H9 (cell line): ENCODE measurements around the gene APRT. TPM values are rescaled to one million over a fixed set of nuclear protein-coding genes. Genes with fewer than 3 reads are reported as not detected.

Experiments
- DNase-seq: peaks from one replicate; pipeline ENCODE4 v3.0.0-alpha.2; 2017
- H2AFZ ChIP-seq: one replicate; pipeline ENCODE4 v1.6.1; 2013; ENCODE audit warnings: mild to moderate bottlenecking, low read length, control low read depth, moderate library complexity
- H2AK5ac ChIP-seq: 2 replicates; pipeline ENCODE4 v1.6.1; 2013; ENCODE audit warnings: low read length, control low read depth, mixed read lengths; ENCODE audit not compliant: insufficient read length
- H2BK120ac ChIP-seq: one replicate; pipeline ENCODE4 v1.6.1; 2013; ENCODE audit warnings: low read depth, mild to moderate bottlenecking, low read length, control low read depth, inconsistent platforms; ENCODE audit not compliant: poor library complexity, severe bottlenecking
- H2BK12ac ChIP-seq: 2 replicates; pipeline ENCODE4 v1.6.1; 2013; ENCODE audit warnings: low read length, control low read depth, mixed read lengths, low read depth; ENCODE audit not compliant: insufficient read length
- H2BK15ac ChIP-seq: 2 replicates; pipeline ENCODE4 v1.6.1; 2013; ENCODE audit warnings: low read depth, low read length, control low read depth
- H2BK20ac ChIP-seq: one replicate; pipeline ENCODE4 v1.6.1; 2013; ENCODE audit warnings: low read depth, mild to moderate bottlenecking, low read length, control low read depth, inconsistent platforms; ENCODE audit not compliant: poor library complexity, severe bottlenecking
- H2BK5ac ChIP-seq: 2 replicates; pipeline ENCODE4 v1.6.1; 2013; ENCODE audit warnings: low read length, control low read depth, mixed read lengths; ENCODE audit not compliant: insufficient read length
- H3K14ac ChIP-seq: 2 replicates; pipeline ENCODE4 v1.6.1; 2013; ENCODE audit warnings: low read length, control low read depth; ENCODE audit not compliant: insufficient read depth
- H3K18ac ChIP-seq: 2 replicates; pipeline ENCODE4 v1.6.1; 2013; ENCODE audit warnings: low read depth, mild to moderate bottlenecking, mixed read lengths, low read length, control low read depth; ENCODE audit not compliant: insufficient read length
- H3K23ac ChIP-seq: 2 replicates; pipeline ENCODE4 v1.6.1; 2013; ENCODE audit warnings: low read length, control low read depth, mixed read lengths, low read depth; ENCODE audit not compliant: insufficient read length
- H3K23me2 ChIP-seq: 2 replicates; pipeline ENCODE4 v1.6.1; 2013; ENCODE audit warnings: low read depth, mild to moderate bottlenecking, mixed read lengths, low read length, control low read depth; ENCODE audit not compliant: insufficient read length, poor library complexity, severe bottlenecking
- H3K27ac ChIP-seq: 2 replicates; pipeline ENCODE4 v1.5.1; 2013; ENCODE audit warnings: low read length, control low read depth, mixed read lengths, low read depth; ENCODE audit not compliant: insufficient read length
- H3K27me3 ChIP-seq: 2 replicates; pipeline ENCODE4 v1.6.1; 2013; ENCODE audit warnings: low read length, control low read depth, inconsistent platforms; ENCODE audit not compliant: insufficient read depth
- H3K4ac ChIP-seq: 2 replicates; pipeline ENCODE4 v1.6.1; 2013; ENCODE audit warnings: low read depth, mild to moderate bottlenecking, control low read depth, inconsistent platforms, low read length, moderate library complexity
- H3K4me1 ChIP-seq: 2 replicates; pipeline ENCODE4 v1.6.1; 2013; ENCODE audit warnings: low read length, control low read depth, inconsistent platforms; ENCODE audit not compliant: insufficient read depth
- H3K4me2 ChIP-seq: 2 replicates; pipeline ENCODE4 v1.6.1; 2013; ENCODE audit warnings: low read length, control low read depth, mixed read lengths; ENCODE audit not compliant: insufficient read length, insufficient read depth
- H3K56ac ChIP-seq: 2 replicates; pipeline ENCODE4 v1.6.1; 2013; ENCODE audit warnings: low read depth, mild to moderate bottlenecking, mixed read lengths, low read length, control low read depth; ENCODE audit not compliant: insufficient read length
- H3K79me1 ChIP-seq: 2 replicates; pipeline ENCODE4 v1.6.1; 2013; ENCODE audit warnings: low read depth, mild to moderate bottlenecking, moderate library complexity, low read length, control low read depth, inconsistent platforms; ENCODE audit not compliant: insufficient read depth, poor library complexity, severe bottlenecking
- H3K79me2 ChIP-seq: 2 replicates; pipeline ENCODE4 v1.6.1; 2013; ENCODE audit warnings: low read length, control low read depth, inconsistent platforms; ENCODE audit not compliant: insufficient read depth
- H3K9ac ChIP-seq: 2 replicates; pipeline ENCODE4 v1.6.1; 2013; ENCODE audit warnings: low read length, control low read depth, mixed read lengths; ENCODE audit not compliant: insufficient read length; ENCODE audit errors: extremely low read depth
- H3K9me3 ChIP-seq: one replicate; pipeline ENCODE4 v1.6.1; 2013; ENCODE audit warnings: low read depth, low read length, inconsistent platforms; ENCODE audit not compliant: control insufficient read depth
- H3T11ph ChIP-seq: one replicate; pipeline ENCODE4 v1.6.1; 2013; ENCODE audit warnings: mild to moderate bottlenecking, low read length, control low read depth, inconsistent platforms
- H4K20me1 ChIP-seq: one replicate; pipeline ENCODE4 v1.6.1; 2013; ENCODE audit not compliant: control insufficient read depth, insufficient read length, insufficient read depth
- H4K5ac ChIP-seq: 2 replicates; pipeline ENCODE4 v1.6.1; 2013; ENCODE audit warnings: low read depth, mild to moderate bottlenecking, mixed read lengths, low read length, control low read depth; ENCODE audit not compliant: insufficient read length
- H4K8ac ChIP-seq: replicated peaks from 2 replicates; pipeline ENCODE4 v1.6.1; 2013; ENCODE audit warnings: low read length, control low read depth, mixed read lengths, low read depth; ENCODE audit not compliant: insufficient read length
- H4K91ac ChIP-seq: 2 replicates; pipeline ENCODE4 v1.6.1; 2013; ENCODE audit warnings: low read depth, mild to moderate bottlenecking, moderate library complexity, mixed read lengths, low read length, control low read depth; ENCODE audit not compliant: insufficient read length
- H3K27ac Mint-ChIP-seq, 3 experiments: 2 replicates in 2 of 3; 3 replicates in 1 of 3; pipeline ENCODE4 v1.8.0; 2020 to 2021; ENCODE audit warnings: mixed read lengths in 3 of 3, mild to moderate bottlenecking in 1 of 3, moderate library complexity in 1 of 3
- H3K27me3 Mint-ChIP-seq: 2 replicates; pipeline ENCODE4 v1.8.0; 2021; ENCODE audit warnings: low read depth, mild to moderate bottlenecking, moderate library complexity, mixed read lengths
- H3K36me3 Mint-ChIP-seq, 3 experiments: 2 replicates in 2 of 3; 3 replicates in 1 of 3; pipeline ENCODE4 v1.8.0; 2020 to 2021; ENCODE audit warnings: low read depth in 3 of 3, mixed read lengths in 3 of 3; ENCODE audit not compliant: insufficient read depth in 1 of 3
- H3K4me1 Mint-ChIP-seq, 2 experiments: 2 replicates each; pipeline ENCODE4 v1.8.0; 2020; ENCODE audit warnings: mixed read lengths in 2 of 2
- H3K4me3 Mint-ChIP-seq, 2 experiments: 2 replicates in 1 of 2; 3 replicates in 1 of 2; pipeline ENCODE4 v1.8.0; 2020 to 2021; ENCODE audit warnings: mild to moderate bottlenecking in 2 of 2, mixed read lengths in 2 of 2, moderate library complexity in 1 of 2
- H3K9me3 Mint-ChIP-seq, 2 experiments: 2 replicates in 1 of 2; 3 replicates in 1 of 2; pipeline ENCODE4 v1.8.0; 2020; ENCODE audit warnings: mild to moderate bottlenecking in 2 of 2, mixed read lengths in 2 of 2, moderate library complexity in 1 of 2
- CTCF ChIP-seq: fragments of 200-600 bp; sonication (generic); conservative IDR thresholded peaks from 3 replicates; pipeline ENCODE4 v1.8.0; 2021; ENCODE audit warnings: antibody characterized with exemption, mild to moderate bottlenecking
- WGBS: extraction: QIAGEN DNeasy Blood & Tissue Kit; methylation state at CpG from one replicate; pipeline ENCODE4 v1.1.7; 2013; ENCODE audit warnings: missing lambda C conversion rate, low lambda C conversion rate, mixed read lengths; ENCODE audit not compliant: insufficient read length; ENCODE audit errors: extremely low coverage; 5-methylcytosine and 5-hydroxymethylcytosine counted together
- total RNA-seq: library from RNA; stranded (reverse); gene quantifications from 2 replicates; pipeline ENCODE4 v1.2.1, GENCODE V29; 2021

APRT gene
- total RNA-seq, 1 experiment from 2014 or later, result 246 TPM

GRCh38 chr16:88815227-88815626 is 3.5 kb upstream of the APRT start:
- no peaks in the 10 kb centered on the region for H3K79me1 ChIP-seq
- no peak overlapping the region for H3K4me3 Mint-ChIP-seq
- H2BK5ac ChIP-seq, result no peak overlapping the region
- H2BK120ac ChIP-seq, result no peak overlapping the region
- H2BK20ac ChIP-seq, result no peak overlapping the region
- no peaks in the 10 kb centered on the region for H3K9me3 ChIP-seq
- no peak overlapping the region; the same call in 1 of the 2 replicates for H3K14ac ChIP-seq
- no peak overlapping the region for H4K91ac ChIP-seq
- TF ChIP-seq CTCF, result no peak
- no peak overlapping the region for H3K4ac ChIP-seq
- H4K8ac ChIP-seq, result no peak overlapping the region
- peaks cover 4 to 7% of the 10 kb centered on the region in 2 experiments; a peak in 3 of 4 replicates for H3K4me1 Mint-ChIP-seq
- no peak overlapping the region for H3K56ac ChIP-seq
- DNase-seq, result no peak
- H3K79me2 ChIP-seq, result peaks cover 3% of the 10 kb centered on the region; the same call in 1 of the 2 replicates
- H4K5ac ChIP-seq, result no peak overlapping the region
- H3K27ac Mint-ChIP-seq, result no peak overlapping the region; a peak in 1 of 7 replicates
- H2AK5ac ChIP-seq, result no peak overlapping the region
- H3K23me2 ChIP-seq, result peaks cover 7% of the 10 kb centered on the region
- no peak overlapping the region for H3K9ac ChIP-seq
- no peak overlapping the region for H2BK12ac ChIP-seq
- no peak overlapping the region for H3T11ph ChIP-seq
- H3K9me3 Mint-ChIP-seq, result no peaks in the 10 kb centered on the region
- H3K27me3 Mint-ChIP-seq, result no peaks in the 10 kb centered on the region; the same call in 1 of the 2 replicates
- no peaks in the 10 kb centered on the region for H3K4me1 ChIP-seq
- H3K27me3 ChIP-seq, result no peaks in the 10 kb centered on the region
- no peak overlapping the region for H2AFZ ChIP-seq
- H3K23ac ChIP-seq, result no peak overlapping the region
- H3K4me2 ChIP-seq, result no peak overlapping the region
- no peak overlapping the region for H3K27ac ChIP-seq
- WGBS, result no CpG with 5 or more reads among the region's 10 CpGs
- no peak overlapping the region for H2BK15ac ChIP-seq
- no peaks in the 10 kb centered on the region for H4K20me1 ChIP-seq
- no peak overlapping the region for H3K18ac ChIP-seq
- peaks cover 0 to 8% (median 1%) of the 10 kb centered on the region in 3 experiments; a peak in 4 of 7 replicates for H3K36me3 Mint-ChIP-seq
